ENCODE results near the gene SIRPB2. TPM values are rescaled to one million over a fixed set of nuclear protein-coding genes. Genes with fewer than 3 reads are reported as not detected.

The SIRPB2 gene
- total and polyA plus RNA-seq, 10 of the 15 experiments (the other 5 are each of a cell fraction or from before 2014, with no cell fraction given) = not detected

GRCh38 chr20:1513801-1514200 lies 22.6 kb upstream of the SIRPB2 start:
- Histone ChIP-seq H2AFZ (ENCODE audit: control insufficient read depth, low read depth, low read length) (no peak overlapping the region), H4K20me1 (ENCODE audit: control insufficient read depth, insufficient read depth) (no peaks in the 10 kb centered on the region), H3K27me3 (replicated peaks in 1 of 2; ENCODE audit: control insufficient read depth in 2 of 2, insufficient read depth in 2 of 2, low read length in 1 of 2) (no peaks in the 10 kb centered on the region; a peak in 2 of 4 replicates), H3K27ac (ENCODE audit: control insufficient read depth, insufficient read depth) (no peak overlapping the region), H3K4me3 (no peak overlapping the region), H3K9me3 (replicated peaks; ENCODE audit: control insufficient read depth, insufficient read depth, low read length) (peaks cover 6% of the 10 kb centered on the region; the same call in 2 of the 3 replicates), H3K4me2 (ENCODE audit: control insufficient read depth, insufficient read depth) (no peak overlapping the region), H3K9ac (ENCODE audit: control insufficient read depth, insufficient read depth, low read length) (no peak overlapping the region), H3K4me1 (ENCODE audit: control insufficient read depth, insufficient read depth, low read length) (0 out of 2 replicates have a peak, but pooled peaks cover 3% of the 10 kb centered on the region), H3K79me2 (ENCODE audit: control insufficient read depth, insufficient read depth, low read length) (no peaks in the 10 kb centered on the region), H3K36me3 (ENCODE audit: control insufficient read depth in 2 of 2, insufficient read depth in 2 of 2, low read length in 1 of 2) (no peaks in the 10 kb centered on the region)
- FAIRE-seq = no peak
- BruUV-seq (replicated peaks) = no TSS peak
- WGBS (ENCODE audit: insufficient coverage, insufficient replicate concordance, low lambda C conversion rate, missing lambda C conversion rate) = 0% methylated on average over 1 of the region's 1 CpG
- TF ChIP-seq NKRF (conservative IDR thresholded peaks at IDR 0.05) (no peak), STAT1 (conservative IDR thresholded peaks at IDR 0.05) (no peak), SREBF1 (IDR thresholded peaks at IDR 0.05; ENCODE audit: low read length) (no peak), CEBPZ (IDR thresholded peaks at IDR 0.05; ENCODE audit: low read depth, low read length) (no peak)
- POLR2A ChIA-PET = no interaction called here
- no peak for DNase-seq (ENCODE audit: low read depth, low spot score)
- intact Hi-C loops (cut with micrococcal nuclease; ENCODE audit: unreplicated experiment) = no loop called here
- ATAC-seq = no peak
- RAD21 ChIA-PET (ENCODE audit: unreplicated experiment) = no interaction called here
- SMC1A ChIA-PET (ENCODE audit: uncharacterized antibody, unreplicated experiment) = interaction anchor here (0.6 to 1.2 kb wide), 3 partner anchors 9 to 19 kb away, joined by 3 read pairs; no protein-coding TSS in a partner anchor
- CTCF ChIA-PET = interaction anchor here (0.8 to 2.3 kb wide), 2 partner anchors 10 to 220 kb away, joined by 4 to 12 read pairs; no protein-coding TSS in a partner anchor
- in situ Hi-C loops (cut with MboI) = no loop called here

All from GM12878 (cell line).